ENCODE measurements around the gene INAFM1. TPM values are rescaled to one million over a fixed set of nuclear protein-coding genes. Genes with fewer than 3 reads are reported as not detected.
"Not testable (repeated sequence)": the region's sequence is repeated elsewhere in the genome, so short reads cannot be mapped to it uniquely, and the experiment has no call there.

INAFM1 gene
- total RNA-seq, 4 donors from 2014 or later, result 7.2 to 17.2 (median 9.6) TPM

GRCh38 chr19:47243776-47244547, 30.7 kb upstream of the INAFM1 start:
- Histone ChIP-seq H3K4me1 (peaks cover 8 to 45% (median 38%) of the 10 kb centered on the region in 4 donors), H3K27me3 (peaks cover 20% of the 10 kb centered on the region), H3K36me3 (no peaks in the 10 kb centered on the region), H3K4me3 (peak overlapping the region; percentile 15 to 30 (median 18)), H3K27ac (peak overlapping the region; percentile 58 to 80 (median 74)), H3K9me3 (no peaks in the 10 kb centered on the region)
- intact Hi-C loops (cut with DNase I; ENCODE audit: low total_unique reads), result no loop called here
- 2 to 18% methylated on average over 2 to 34 of the region's 46 CpGs for WGBS, 2 donors (ENCODE audit: low coverage in 1 of 2)
- peak; percentile 97 to 99 (median 99) for TF ChIP-seq CTCF (IDR thresholded peaks at IDR 0.05)
- TF ChIP-seq POLR2AphosphoS5 (IDR thresholded peaks at IDR 0.05), result peak; percentile 38 to 80 (median 72)
- peak; percentile 39 for TF ChIP-seq POLR2A (IDR thresholded peaks at IDR 0.05)
- TF ChIP-seq EP300 (IDR thresholded peaks at IDR 0.05; ENCODE audit: low read depth), result no peak
- in situ Hi-C loops (cut with MboI; ENCODE audit: low pct_ligation_motif_present in 1 of 4, low pct_unique_long_range_greater_than_20kb in 1 of 4, low sequenced_read_pairs in 3 of 4), result loop anchor here in 2 of 4 donors (10.0 kb wide), 2 partner anchors 89 to 99 kb away; no protein-coding TSS in a partner anchor
- peak; percentile 92 for DNase-seq

- no peaks in the 10 kb centered on the region for H3K27me3 ChIP-seq
- H3K4me1 ChIP-seq, result peaks cover 8 to 27% (median 22%) of the 10 kb centered on the region in 4 donors
- H3K27ac ChIP-seq, result no peak overlapping the region
- H3K9me3 ChIP-seq, result no peaks in the 10 kb centered on the region
- no peak overlapping the region for H3K4me3 ChIP-seq
- no peak for TF ChIP-seq POLR2AphosphoS5 (IDR thresholded peaks at IDR 0.05)
- no peak for TF ChIP-seq POLR2A (IDR thresholded peaks at IDR 0.05)
- peak; percentile 92 to 97 (median 94) for TF ChIP-seq CTCF (IDR thresholded peaks at IDR 0.05)
- TF ChIP-seq EP300 (IDR thresholded peaks at IDR 0.05; ENCODE audit: low read depth), result no peak
- DNase-seq, result peak; percentile 85
- 26 to 34% methylated on average over 14 to 25 of the region's 25 CpGs for WGBS, 2 donors (ENCODE audit: low coverage in 1 of 2)
- no peaks in the 10 kb centered on the region for H3K36me3 ChIP-seq
- intact Hi-C loops (cut with DNase I; ENCODE audit: low total_unique reads), result loop anchor here (5.0 kb wide), 1 partner anchor 100 kb away; no protein-coding TSS in a partner anchor
- in situ Hi-C loops (cut with MboI; ENCODE audit: low pct_ligation_motif_present in 1 of 4, low pct_unique_long_range_greater_than_20kb in 1 of 4, low sequenced_read_pairs in 3 of 4), result loop anchor here (5.0 to 10.0 kb wide), 5 partner anchors 40 to 103 kb away; no protein-coding TSS in a partner anchor
Measured at GRCh38 chr19:47247308-47247990, 27.2 kb upstream of the INAFM1 start.

GRCh38 chr19:47253016-47253415, 21.7 kb upstream of the INAFM1 start:
- H3K36me3 ChIP-seq; H3K9me3 ChIP-seq; H3K4me3 ChIP-seq; H3K27me3 ChIP-seq; intact Hi-C loops (cut with DNase I; ENCODE audit: low total_unique reads); H3K27ac ChIP-seq; in situ Hi-C loops (cut with MboI; ENCODE audit: low pct_ligation_motif_present in 1 of 4, low pct_unique_long_range_greater_than_20kb in 1 of 4, low sequenced_read_pairs in 3 of 4); DNase-seq: not testable (repeated sequence)
- 84 to 91% methylated on average over 8 of the region's 8 CpGs for WGBS, 2 donors (ENCODE audit: low coverage in 1 of 2)
- peaks cover 3 to 16% (median 14%) of the 10 kb centered on the region in 4 donors for H3K4me1 ChIP-seq

- Histone ChIP-seq H3K36me3 (peaks cover 0 to under 1% (median 0%) of the 10 kb centered on the region in 4 donors), H3K4me1 (peaks cover 8 to 21% (median 19%) of the 10 kb centered on the region in 4 donors), H3K9me3 (no peaks in the 10 kb centered on the region), H3K4me3 (no peak overlapping the region), H3K27ac (no peak overlapping the region), H3K27me3 (no peaks in the 10 kb centered on the region)
- 76 to 87% methylated on average over 3 of the region's 3 CpGs for WGBS, 2 donors (ENCODE audit: low coverage in 1 of 2)
- intact Hi-C loops (cut with DNase I; ENCODE audit: low total_unique reads) (no loop called here), in situ Hi-C loops (cut with MboI; ENCODE audit: low pct_ligation_motif_present in 1 of 4, low pct_unique_long_range_greater_than_20kb in 1 of 4, low sequenced_read_pairs in 3 of 4) (no loop called here)
- TF ChIP-seq EP300 (IDR thresholded peaks at IDR 0.05; ENCODE audit: low read depth) (no peak), CTCF (IDR thresholded peaks at IDR 0.05) (no peak), POLR2AphosphoS5 (IDR thresholded peaks at IDR 0.05) (no peak), POLR2A (IDR thresholded peaks at IDR 0.05) (no peak)
- no peak for DNase-seq
Measured at GRCh38 chr19:47253467-47253881, 21.2 kb upstream of the INAFM1 start.

Data from transverse colon (tissue), 4 donors.